NOMO-1 treated with DMSO at 0.1 percent for 48 hours (cell line): Measurements from ENCODE around the gene ZNF532.

Experiments
- DNase-seq: peaks from one replicate; lab custom pipeline; 2025; ENCODE audit not compliant: unreplicated experiment; lab: John Stamatoyannopoulos, UW

Gene ZNF532

GRCh38 chr18:58970943-58971790, 106.5 kb downstream of the ZNF532 start:
- DNase-seq, result no peak

- DNase-seq, result no peak
Measured at GRCh38 chr18:58975296-58975695, 110.6 kb downstream of the ZNF532 start.

GRCh38 chr18:58975781-58976180, 111.1 kb downstream of the ZNF532 start:
- DNase-seq, result no peak

GRCh38 chr18:58977223-58977622, 112.5 kb downstream of the ZNF532 start:
- DNase-seq, result no peak

GRCh38 chr18:58977801-58978200, 113.1 kb downstream of the ZNF532 start:
- no peak for DNase-seq

- no peak for DNase-seq
Measured at GRCh38 chr18:58978916-58979315, 114.2 kb downstream of the ZNF532 start.

GRCh38 chr18:58979615-58980014, 114.9 kb downstream of the ZNF532 start:
- DNase-seq, result no peak

GRCh38 chr18:58980991-58981390, 116.3 kb downstream of the ZNF532 start:
- DNase-seq, result no peak

- DNase-seq, result no peak
Measured at GRCh38 chr18:58983260-58984155, 118.8 kb downstream of the ZNF532 start.

- no peak for DNase-seq
Measured at GRCh38 chr18:58988600-58988999, 123.9 kb downstream of the ZNF532 start.

- no peak for DNase-seq
Measured at GRCh38 chr18:58989184-58989759, 124.6 kb downstream of the ZNF532 start.

GRCh38 chr18:58990720-58991119, 126.0 kb downstream of the ZNF532 start:
- DNase-seq, result no peak

- no peak for DNase-seq
Measured at GRCh38 chr18:58991167-58991798, 126.6 kb downstream of the ZNF532 start.

GRCh38 chr18:58992301-58993231, 127.9 kb downstream of the ZNF532 start:
- peak; percentile 21 for DNase-seq

- no peak for DNase-seq
Measured at GRCh38 chr18:58993260-58993659, 128.6 kb downstream of the ZNF532 start.

GRCh38 chr18:58995663-58996062, 131.0 kb downstream of the ZNF532 start:
- no peak for DNase-seq

- no peak for DNase-seq
Measured at GRCh38 chr18:58996131-58996641, 131.5 kb downstream of the ZNF532 start.

GRCh38 chr18:58996696-58997095, 132.0 kb downstream of the ZNF532 start:
- DNase-seq, result no peak

- no peak for DNase-seq
Measured at GRCh38 chr18:58997811-58998337, 133.2 kb downstream of the ZNF532 start.
